ENCODE data around the gene TCF7L1. TPM values are rescaled to one million over a fixed set of nuclear protein-coding genes. Genes with fewer than 3 reads are reported as not detected.
A peak's percentile ranks its signal among the peaks of the same experiment; 100 is the strongest.

Gene TCF7L1
- total RNA-seq, 2 donors from 2014 or later: 71.9 to 73.3 TPM

DNA sequence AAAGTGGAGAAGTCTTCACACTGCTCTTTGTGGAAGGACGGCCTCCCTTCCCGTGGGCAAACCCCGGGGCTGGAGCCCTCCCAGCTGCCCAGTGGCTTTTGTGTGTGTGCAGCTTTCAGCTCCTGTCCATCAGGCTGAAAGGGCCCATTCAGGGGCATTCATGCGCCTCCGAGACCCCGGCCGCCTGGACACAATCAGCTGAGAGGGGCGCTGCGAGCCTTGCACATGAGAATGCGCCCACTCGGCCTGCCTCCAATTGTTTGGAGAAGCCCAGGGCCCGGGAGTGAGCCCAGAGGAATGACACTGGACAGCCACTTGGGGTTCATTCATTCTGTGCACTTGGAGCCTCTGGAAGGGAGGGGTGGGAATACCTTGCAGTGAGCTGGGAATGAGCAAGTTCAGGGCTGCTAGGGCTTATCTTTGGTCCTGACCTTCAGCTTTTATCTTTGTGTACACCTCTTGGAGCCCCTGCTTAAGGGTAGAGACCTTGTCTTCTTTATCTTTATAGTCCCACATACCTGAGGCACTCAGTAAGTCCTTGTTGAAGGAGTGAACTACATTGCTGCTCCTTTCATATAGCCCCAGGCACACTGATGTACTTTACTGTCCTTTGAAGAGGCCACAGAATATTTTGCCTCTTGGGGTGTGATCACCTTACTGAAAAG, 56.5 kb downstream of the TCF7L1 start:
- Histone ChIP-seq H3K27ac (ENCODE audit: low read depth, low read length) (peak overlapping the region; percentile 95), H3K4me3 (ENCODE audit: low read length) (peak overlapping the region; percentile 39), H3K9me3 (ENCODE audit: control insufficient read depth, low read length) (no peaks in the 10 kb centered on the region), H3K27me3 (ENCODE audit: control insufficient read depth, insufficient read depth, low read length, poor library complexity, severe bottlenecking) (no peaks in the 10 kb centered on the region), H3K4me1 (ENCODE audit: control insufficient read depth, insufficient read depth, low read length) (peaks cover 8% of the 10 kb centered on the region), H3K36me3 (ENCODE audit: control insufficient read depth, insufficient read depth, low read length) (peaks cover 19% of the 10 kb centered on the region), H3K9ac (ENCODE audit: extremely low read depth, low read length, poor library complexity, severe bottlenecking) (no peak overlapping the region)
- Mint-ChIP-seq H3K36me3 (ENCODE audit: low read depth) (peaks cover 51% of the 10 kb centered on the region), H3K9me3 (no peaks in the 10 kb centered on the region), H3K27me3 (ENCODE audit: insufficient read depth) (no peaks in the 10 kb centered on the region), H3K4me1 (peaks cover 29% of the 10 kb centered on the region), H3K4me3 (no peak overlapping the region), H3K27ac (peak overlapping the region; percentile 68)
- DNase-seq: no peak
- 63 to 85% methylated on average over 7 to 12 of the region's 12 CpGs for WGBS, 2 experiments (ENCODE audit: insufficient coverage in 1 of 2, insufficient read length in 1 of 2)
- TF ChIP-seq, protein P1, sequence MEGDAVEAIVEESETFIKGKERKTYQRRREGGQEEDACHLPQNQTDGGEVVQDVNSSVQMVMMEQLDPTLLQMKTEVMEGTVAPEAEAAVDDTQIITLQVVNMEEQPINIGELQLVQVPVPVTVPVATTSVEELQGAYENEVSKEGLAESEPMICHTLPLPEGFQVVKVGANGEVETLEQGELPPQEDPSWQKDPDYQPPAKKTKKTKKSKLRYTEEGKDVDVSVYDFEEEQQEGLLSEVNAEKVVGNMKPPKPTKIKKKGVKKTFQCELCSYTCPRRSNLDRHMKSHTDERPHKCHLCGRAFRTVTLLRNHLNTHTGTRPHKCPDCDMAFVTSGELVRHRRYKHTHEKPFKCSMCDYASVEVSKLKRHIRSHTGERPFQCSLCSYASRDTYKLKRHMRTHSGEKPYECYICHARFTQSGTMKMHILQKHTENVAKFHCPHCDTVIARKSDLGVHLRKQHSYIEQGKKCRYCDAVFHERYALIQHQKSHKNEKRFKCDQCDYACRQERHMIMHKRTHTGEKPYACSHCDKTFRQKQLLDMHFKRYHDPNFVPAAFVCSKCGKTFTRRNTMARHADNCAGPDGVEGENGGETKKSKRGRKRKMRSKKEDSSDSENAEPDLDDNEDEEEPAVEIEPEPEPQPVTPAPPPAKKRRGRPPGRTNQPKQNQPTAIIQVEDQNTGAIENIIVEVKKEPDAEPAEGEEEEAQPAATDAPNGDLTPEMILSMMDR (conservative IDR thresholded peaks at IDR 0.05): no peak

DNA sequence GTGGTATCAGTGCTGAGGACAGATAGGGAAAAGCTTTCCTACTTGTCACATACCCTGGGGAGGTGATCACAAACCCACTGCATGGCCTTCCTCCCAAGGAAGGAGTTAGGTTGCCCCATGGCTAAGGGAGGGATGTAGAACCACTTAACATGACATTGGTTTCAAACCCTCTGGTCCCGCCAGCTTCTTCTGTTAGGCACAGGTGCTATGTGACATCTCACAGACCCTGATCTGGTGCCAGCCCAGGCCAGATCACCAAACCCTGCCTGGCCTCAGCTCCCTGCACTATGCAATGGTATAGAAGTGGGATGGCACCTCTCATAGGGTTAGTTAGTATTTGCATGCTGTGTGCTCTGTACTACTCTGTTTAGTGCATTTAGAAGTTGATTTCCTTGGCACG, 58.0 kb downstream of the TCF7L1 start:
- H3K27me3 Mint-ChIP-seq (ENCODE audit: insufficient read depth): no peaks in the 10 kb centered on the region
- H3K36me3 ChIP-seq (ENCODE audit: control insufficient read depth, insufficient read depth, low read length): peaks cover 30% of the 10 kb centered on the region
- no peak overlapping the region for H3K4me3 ChIP-seq (ENCODE audit: low read length)
- TF ChIP-seq, protein P1 (conservative IDR thresholded peaks at IDR 0.05): no peak
- peaks cover 8% of the 10 kb centered on the region for H3K4me1 ChIP-seq (ENCODE audit: control insufficient read depth, insufficient read depth, low read length)
- H3K36me3 Mint-ChIP-seq (ENCODE audit: low read depth): peaks cover 47% of the 10 kb centered on the region
- no peak overlapping the region for H3K27ac ChIP-seq (ENCODE audit: low read depth, low read length)
- H3K9ac ChIP-seq (ENCODE audit: extremely low read depth, low read length, poor library complexity, severe bottlenecking): no peak overlapping the region
- H3K9me3 ChIP-seq (ENCODE audit: control insufficient read depth, low read length): no peaks in the 10 kb centered on the region
- no peak for DNase-seq
- H3K4me1 Mint-ChIP-seq: peaks cover 18% of the 10 kb centered on the region
- no peaks in the 10 kb centered on the region for H3K9me3 Mint-ChIP-seq
- H3K4me3 Mint-ChIP-seq: no peak overlapping the region
- no peak overlapping the region for H3K27ac Mint-ChIP-seq
- WGBS, 2 experiments (ENCODE audit: insufficient coverage in 1 of 2, insufficient read length in 1 of 2): 95 to 100% methylated on average over 2 of the region's 2 CpGs
- H3K27me3 ChIP-seq (ENCODE audit: control insufficient read depth, insufficient read depth, low read length, poor library complexity, severe bottlenecking): no peaks in the 10 kb centered on the region

DNA sequence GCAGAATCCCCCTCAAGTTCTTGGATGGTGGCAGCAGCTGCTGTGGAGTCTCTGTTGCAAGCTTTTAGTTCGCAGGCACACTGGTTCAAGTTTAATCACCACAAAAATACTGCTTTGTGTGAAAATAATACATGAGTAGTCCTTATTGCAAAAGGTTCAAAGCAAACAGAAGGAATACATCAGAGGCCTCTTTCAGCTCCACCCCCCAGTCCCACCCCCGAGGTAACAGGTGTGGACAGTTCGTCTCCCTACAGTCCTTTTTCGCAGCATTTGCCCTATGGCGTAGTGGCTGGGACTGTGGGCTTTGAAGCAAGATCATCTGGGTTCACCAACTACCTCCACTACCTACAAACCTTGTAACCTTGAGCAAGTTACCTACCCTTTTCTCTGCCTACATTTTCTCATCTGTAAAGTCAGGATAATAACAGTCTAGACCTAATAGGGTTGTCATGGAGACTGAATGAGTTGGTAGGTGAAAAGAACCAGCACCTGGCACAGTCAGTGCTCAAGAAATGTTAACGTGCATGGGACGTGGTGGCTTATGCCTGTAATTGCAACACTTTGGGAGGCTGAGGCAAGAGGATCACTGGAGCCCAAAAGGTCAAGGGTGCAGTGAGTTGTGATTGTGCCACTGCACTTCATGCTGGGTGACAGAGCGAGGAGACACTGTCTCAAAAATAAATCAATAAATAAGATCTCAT, 61.7 kb downstream of the TCF7L1 start:
- H3K9me3 ChIP-seq (ENCODE audit: control insufficient read depth, low read length): no peaks in the 10 kb centered on the region
- Mint-ChIP-seq H3K4me3 (no peak overlapping the region), H3K27me3 (ENCODE audit: insufficient read depth) (no peaks in the 10 kb centered on the region), H3K4me1 (peaks cover under 1% of the 10 kb centered on the region), H3K27ac (no peak overlapping the region), H3K9me3 (no peaks in the 10 kb centered on the region), H3K36me3 (ENCODE audit: low read depth) (peaks cover 28% of the 10 kb centered on the region)
- peaks cover 24% of the 10 kb centered on the region for H3K36me3 ChIP-seq (ENCODE audit: control insufficient read depth, insufficient read depth, low read length)
- no peaks in the 10 kb centered on the region for H3K27me3 ChIP-seq (ENCODE audit: control insufficient read depth, insufficient read depth, low read length, poor library complexity, severe bottlenecking)
- H3K4me1 ChIP-seq (ENCODE audit: control insufficient read depth, insufficient read depth, low read length): no peaks in the 10 kb centered on the region
- H3K4me3 ChIP-seq (ENCODE audit: low read length): no peak overlapping the region
- 81 to 84% methylated on average over 7 to 8 of the region's 8 CpGs for WGBS, 2 experiments (ENCODE audit: insufficient coverage in 1 of 2, insufficient read length in 1 of 2)
- TF ChIP-seq, protein P1 (conservative IDR thresholded peaks at IDR 0.05): no peak
- no peak overlapping the region for H3K27ac ChIP-seq (ENCODE audit: low read depth, low read length)
- DNase-seq: no peak
- no peak overlapping the region for H3K9ac ChIP-seq (ENCODE audit: extremely low read depth, low read length, poor library complexity, severe bottlenecking)

All from endodermal cell (in vitro differentiated cells).